Caki2 (cell line): ENCODE measurements around the gene SERINC1. TPM values are rescaled to one million over a fixed set of nuclear protein-coding genes. Genes with fewer than 3 reads are reported as not detected.
"Not testable (repeated sequence)": the region's sequence is repeated elsewhere in the genome, so short reads cannot be mapped to it uniquely, and the experiment has no call there.

Experiments
- DNase-seq: peaks from one replicate; pipeline ENCODE4 v3.0.0-alpha.2; 2015; ENCODE audit warnings: low read depth
- in situ Hi-C: cut with HindIII; loops from 2 replicates; pipeline ENCODE4 v1.10.0; 2016; ENCODE audit warnings: low sequenced_read_pairs, low pct_unique_long_range_greater_than_20kb, mixed read lengths
- total RNA-seq: library from RNA; depleted of rRNA; stranded (reverse); fragments of >200 nt; shearing (Covaris generic); gene quantifications from 2 replicates; pipeline ENCODE4 v1.2.3, GENCODE V29; 2014; ENCODE audit warnings: low replicate concordance; rRNA removed

Gene SERINC1
- total RNA-seq: 70.5 and 76.3 TPM in 2 replicates

GRCh38 chr6:122471107-122472021, at the start of gene SERINC1:
TSS of gene SERINC1 (minus strand) at chr6:122471807. CDS start at chr6:122471737, 70 bp downstream.
- in situ Hi-C loops: no loop called here
- DNase-seq: peak; percentile 89

GRCh38 chr6:122511193-122511924, 39.8 kb upstream of the SERINC1 start:
- in situ Hi-C loops: no loop called here
- no peak for DNase-seq

- peak; percentile 26 for DNase-seq
- in situ Hi-C loops: not testable (repeated sequence)
These were observed 33.6 kb upstream of the SERINC1 start for GRCh38 chr6:122505170-122505569.

GRCh38 chr6:122501475-122501874, 29.9 kb upstream of the SERINC1 start:
- DNase-seq: no peak

GRCh38 chr6:122495612-122496011, 24.0 kb upstream of the SERINC1 start:
- DNase-seq: no peak
- in situ Hi-C loops: no loop called here

More at GRCh38 chr6:122501475-122501874, 29.9 kb upstream of the SERINC1 start:
- in situ Hi-C loops: no loop called here

GRCh38 chr6:122494665-122495272, 23.2 kb upstream of the SERINC1 start:
- in situ Hi-C loops: no loop called here
- DNase-seq: no peak

- in situ Hi-C loops: no loop called here
- peak; percentile 57 for DNase-seq
These were observed 20.4 kb upstream of the SERINC1 start for GRCh38 chr6:122491919-122492555.

GRCh38 chr6:122490607-122491006, 19.0 kb upstream of the SERINC1 start:
- in situ Hi-C loops: no loop called here
- DNase-seq: no peak

- DNase-seq: no peak
- in situ Hi-C loops: no loop called here
These were observed 13.2 kb upstream of the SERINC1 start for GRCh38 chr6:122484760-122485159.

GRCh38 chr6:122482750-122483080, 11.1 kb upstream of the SERINC1 start:
- in situ Hi-C loops: no loop called here
- no peak for DNase-seq

GRCh38 chr6:122476131-122476530, 4.5 kb upstream of the SERINC1 start:
- in situ Hi-C loops: no loop called here
- DNase-seq: no peak

GRCh38 chr6:122472022-122472340, 374 bp upstream of the SERINC1 start:
- DNase-seq: no peak
- in situ Hi-C loops: no loop called here

- in situ Hi-C loops: no loop called here
- no peak for DNase-seq
These were observed 9.7 kb downstream of the SERINC1 start for GRCh38 chr6:122461885-122462284.

- DNase-seq, in situ Hi-C loops: not testable (repeated sequence)
These were observed 11.7 kb downstream of the SERINC1 start for GRCh38 chr6:122459865-122460416.

GRCh38 chr6:122459240-122459639, 12.4 kb downstream of the SERINC1 start:
- DNase-seq: no peak
- in situ Hi-C loops: no loop called here

GRCh38 chr6:122458087-122458486, 13.5 kb downstream of the SERINC1 start:
- in situ Hi-C loops: no loop called here

GRCh38 chr6:122455116-122455515, 16.5 kb downstream of the SERINC1 start:
- in situ Hi-C loops, DNase-seq: not testable (repeated sequence)

More at GRCh38 chr6:122458087-122458486, 13.5 kb downstream of the SERINC1 start:
- DNase-seq: no peak

- no peak for DNase-seq
- in situ Hi-C loops: no loop called here
These were observed 16.9 kb downstream of the SERINC1 start for GRCh38 chr6:122454673-122455072.
